ENCODE measurements around the gene SMOC1.

- TF ChIP-seq CTCF (IDR thresholded peaks at IDR 0.05; ENCODE audit: low read depth, low read length) (no peak), POLR2A (IDR thresholded peaks at IDR 0.05; ENCODE audit: extremely low read depth, insufficient read length) (no peak), MAX (IDR thresholded peaks at IDR 0.05; ENCODE audit: low read depth, low read length) (no peak), MYC (IDR thresholded peaks at IDR 0.05; ENCODE audit: low read depth, low read length) (no peak)
These were observed 141.3 kb downstream of the SMOC1 start for GRCh38 chr14:70020352-70021170.
